GM18526 (cell line): ENCODE results near the gene NACC2.

Experiments
- POLR2A ChIP-seq: IDR thresholded peaks from 3 replicates; pipeline ENCODE4 v1.6.1; 2011; ENCODE audit not compliant: insufficient read length; ENCODE audit errors: extremely low read depth

The NACC2 gene

GRCh38 chr9:136092353-136092650 is 2.8 kb downstream of the NACC2 start:
- TF ChIP-seq POLR2A, result no peak

- TF ChIP-seq POLR2A, result no peak
These were observed 3.3 kb downstream of the NACC2 start for GRCh38 chr9:136091582-136092352.

GRCh38 chr9:136090768-136091581 is 4.1 kb downstream of the NACC2 start:
- no peak for TF ChIP-seq POLR2A

- no peak for TF ChIP-seq POLR2A
These were observed 4.9 kb downstream of the NACC2 start for GRCh38 chr9:136090056-136090735.

GRCh38 chr9:136089697-136090045 is 5.4 kb downstream of the NACC2 start:
- TF ChIP-seq POLR2A, result no peak

GRCh38 chr9:136088939-136089696 is 6.0 kb downstream of the NACC2 start:
- TF ChIP-seq POLR2A, result no peak

GRCh38 chr9:136088481-136088938 is 6.6 kb downstream of the NACC2 start:
- TF ChIP-seq POLR2A, result no peak

- TF ChIP-seq POLR2A, result no peak
These were observed 7.2 kb downstream of the NACC2 start for GRCh38 chr9:136087741-136088480.

GRCh38 chr9:136086951-136087740 is 7.9 kb downstream of the NACC2 start:
- no peak for TF ChIP-seq POLR2A

- TF ChIP-seq POLR2A, result no peak
These were observed 8.7 kb downstream of the NACC2 start for GRCh38 chr9:136086213-136086881.

GRCh38 chr9:136085815-136086212 is 9.3 kb downstream of the NACC2 start:
- TF ChIP-seq POLR2A, result no peak

GRCh38 chr9:136084063-136084944 is 10.8 kb downstream of the NACC2 start:
- no peak for TF ChIP-seq POLR2A
